ENCODE measurements around the gene SYNPO2.

DNA sequence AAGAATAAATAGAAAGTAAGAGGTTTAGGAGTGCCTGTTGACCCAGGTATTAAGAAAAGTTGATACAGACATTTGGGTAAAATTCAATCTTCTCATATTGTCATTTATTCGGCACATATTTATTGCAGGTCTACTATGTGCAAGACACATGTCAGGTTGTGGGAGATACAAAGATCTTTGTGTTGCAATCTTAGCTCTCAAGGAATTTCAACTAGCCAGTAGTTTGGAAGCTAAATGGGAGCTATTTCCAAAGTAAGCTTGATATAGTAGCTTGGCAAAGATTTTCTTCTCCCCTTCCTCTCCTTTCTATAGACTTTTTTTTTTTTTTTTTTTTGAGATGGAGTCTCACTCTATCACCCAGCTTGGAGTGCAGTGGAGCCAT, 122.9 kb downstream of the SYNPO2 start:
- TF ChIP-seq, protein P1, sequence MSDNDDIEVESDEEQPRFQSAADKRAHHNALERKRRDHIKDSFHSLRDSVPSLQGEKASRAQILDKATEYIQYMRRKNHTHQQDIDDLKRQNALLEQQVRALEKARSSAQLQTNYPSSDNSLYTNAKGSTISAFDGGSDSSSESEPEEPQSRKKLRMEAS (IDR thresholded peaks at IDR 0.05; ENCODE audit: low read depth, low read length): no peak
- TF ChIP-seq, protein P2, sequence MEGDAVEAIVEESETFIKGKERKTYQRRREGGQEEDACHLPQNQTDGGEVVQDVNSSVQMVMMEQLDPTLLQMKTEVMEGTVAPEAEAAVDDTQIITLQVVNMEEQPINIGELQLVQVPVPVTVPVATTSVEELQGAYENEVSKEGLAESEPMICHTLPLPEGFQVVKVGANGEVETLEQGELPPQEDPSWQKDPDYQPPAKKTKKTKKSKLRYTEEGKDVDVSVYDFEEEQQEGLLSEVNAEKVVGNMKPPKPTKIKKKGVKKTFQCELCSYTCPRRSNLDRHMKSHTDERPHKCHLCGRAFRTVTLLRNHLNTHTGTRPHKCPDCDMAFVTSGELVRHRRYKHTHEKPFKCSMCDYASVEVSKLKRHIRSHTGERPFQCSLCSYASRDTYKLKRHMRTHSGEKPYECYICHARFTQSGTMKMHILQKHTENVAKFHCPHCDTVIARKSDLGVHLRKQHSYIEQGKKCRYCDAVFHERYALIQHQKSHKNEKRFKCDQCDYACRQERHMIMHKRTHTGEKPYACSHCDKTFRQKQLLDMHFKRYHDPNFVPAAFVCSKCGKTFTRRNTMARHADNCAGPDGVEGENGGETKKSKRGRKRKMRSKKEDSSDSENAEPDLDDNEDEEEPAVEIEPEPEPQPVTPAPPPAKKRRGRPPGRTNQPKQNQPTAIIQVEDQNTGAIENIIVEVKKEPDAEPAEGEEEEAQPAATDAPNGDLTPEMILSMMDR (IDR thresholded peaks at IDR 0.05; ENCODE audit: low read depth, low read length): no peak
- no peak for TF ChIP-seq POLR2A (IDR thresholded peaks at IDR 0.05; ENCODE audit: extremely low read depth, insufficient read length)

Measured in NB4 (cell line).